Natural killer cell (primary cell): ENCODE measurements around the gene C5orf34. TPM values are rescaled to one million over a fixed set of nuclear protein-coding genes. Genes with fewer than 3 reads are reported as not detected.
"Not testable (repeated sequence)": the region's sequence is repeated elsewhere in the genome, so short reads cannot be mapped to it uniquely, and the experiment has no call there.

ENCODE experiments used
- ATAC-seq, 3 donors: fragments of 150-1000 bp in 2 of 3; fragments of 200-7000 bp in 1 of 3; cut with Tn5 transposase; 1 replicate in 1 of 3; 2 replicates in 2 of 3; pipeline ENCODE4 v1.10.0; 2021; ENCODE audit warnings: mild to moderate bottlenecking in 2 of 3, moderate library complexity in 2 of 3
- DNase-seq, 2 donors: peaks; one replicate each; pipeline versions ENCODE4 v3.0.0 to v3.0.0-alpha.2; 2013 to 2021; ENCODE audit warnings: mixed read lengths in 1 of 2
- H3K27ac ChIP-seq: one replicate; pipeline ENCODE4 v1.5.1; 2013; ENCODE audit warnings: mild to moderate bottlenecking, low read length
- H3K27me3 ChIP-seq: one replicate; pipeline ENCODE4 v1.6.1; 2013; ENCODE audit warnings: low read length; ENCODE audit not compliant: control insufficient read depth, insufficient read depth
- H3K36me3 ChIP-seq: one replicate; pipeline ENCODE4 v1.6.1; 2013; ENCODE audit warnings: low read length; ENCODE audit not compliant: control insufficient read depth, insufficient read depth
- H3K4me1 ChIP-seq: one replicate; pipeline ENCODE4 v1.6.1; 2013; ENCODE audit warnings: low read length; ENCODE audit not compliant: control insufficient read depth, insufficient read depth
- H3K4me3 ChIP-seq: one replicate; pipeline ENCODE4 v1.5.1; 2013; ENCODE audit warnings: low read length
- H3K9me3 ChIP-seq: one replicate; pipeline ENCODE4 v1.6.1; 2013; ENCODE audit warnings: low read length; ENCODE audit not compliant: control insufficient read depth, insufficient read depth
- H3K27ac Mint-ChIP-seq, 2 donors: one replicate each; pipeline ENCODE4 v1.8.0; 2022; ENCODE audit warnings: mild to moderate bottlenecking in 2 of 2, mixed read lengths in 2 of 2, moderate library complexity in 1 of 2
- H3K27me3 Mint-ChIP-seq, 2 donors: one replicate each; pipeline ENCODE4 v1.8.0; 2022; ENCODE audit warnings: low read depth in 2 of 2, mixed read lengths in 2 of 2
- H3K36me3 Mint-ChIP-seq: one replicate; pipeline ENCODE4 v1.8.0; 2022; ENCODE audit warnings: mixed read lengths
- H3K4me1 Mint-ChIP-seq, 2 donors: one replicate each; pipeline ENCODE4 v1.8.0; 2022; ENCODE audit warnings: mixed read lengths in 2 of 2
- H3K4me3 Mint-ChIP-seq: one replicate; pipeline ENCODE4 v1.8.0; 2022; ENCODE audit warnings: mild to moderate bottlenecking, moderate library complexity, mixed read lengths
- H3K9me3 Mint-ChIP-seq, 2 donors: one replicate each; pipeline ENCODE4 v1.8.0; 2022; ENCODE audit warnings: mixed read lengths in 2 of 2
- CTCF ChIP-seq: fragments of 200-600 bp; IDR thresholded peaks from one replicate; pipeline ENCODE4 v1.8.0; 2022; ENCODE audit warnings: antibody characterized with exemption
- WGBS: methylation state at CpG from one replicate; pipeline ENCODE4 v1.1.7; 2013; ENCODE audit warnings: missing lambda C conversion rate; ENCODE audit not compliant: insufficient coverage; 5-methylcytosine and 5-hydroxymethylcytosine counted together
- intact Hi-C: fragments of 100-400 bp; cut with micrococcal nuclease; formaldehyde crosslinking; loops from one replicate; pipeline ENCODE4 v1.14.2; 2022
- total RNA-seq, 4 donors: library from RNA; stranded (reverse); fragments of 120-200 nt in 1 of 4; gene quantifications; one replicate each; pipeline versions ENCODE4 v1.2.3 to v1.2.4, GENCODE V29; 2013 to 2022

Gene C5orf34
- total RNA-seq, 3 donors from 2014 or later (not counting 1 experiment from before 2014, with no cell fraction given) = 1.1 to 1.8 (median 1.3) TPM

- Histone ChIP-seq H3K4me1 (peaks cover 6% of the 10 kb centered on the region), H3K36me3 (peaks cover 43% of the 10 kb centered on the region)
- H3K27me3 Mint-ChIP-seq = no peaks in the 10 kb centered on the region
Observed at GRCh38 chr5:43551731-43552130, 36.8 kb upstream of the C5orf34 start.

GRCh38 chr5:43549272-43549671, 34.3 kb upstream of the C5orf34 start:
- H3K27ac Mint-ChIP-seq, intact Hi-C loops, H3K4me3 Mint-ChIP-seq, H3K9me3 Mint-ChIP-seq, H3K4me1 ChIP-seq, H3K4me3 ChIP-seq, H3K27me3 Mint-ChIP-seq, H3K9me3 ChIP-seq, H3K36me3 Mint-ChIP-seq, DNase-seq, ATAC-seq, H3K27me3 ChIP-seq, H3K27ac ChIP-seq: not testable (repeated sequence)
- peaks cover 11 to 18% of the 10 kb centered on the region in 2 donors for H3K4me1 Mint-ChIP-seq
- WGBS = 94% methylated on average over 8 of the region's 8 CpGs
- peaks cover 62% of the 10 kb centered on the region for H3K36me3 ChIP-seq

More at GRCh38 chr5:43551731-43552130, 36.8 kb upstream of the C5orf34 start:
- H3K4me3 ChIP-seq = no peak overlapping the region
- TF ChIP-seq CTCF = no peak
- Mint-ChIP-seq H3K4me1 (peaks cover 11 to 18% of the 10 kb centered on the region in 2 donors), H3K36me3 (no peaks in the 10 kb centered on the region), H3K9me3 (no peaks in the 10 kb centered on the region), H3K4me3 (no peak overlapping the region), H3K27ac (no peak overlapping the region)
- no peak for DNase-seq
- H3K9me3 ChIP-seq = no peaks in the 10 kb centered on the region
- no peaks in the 10 kb centered on the region for H3K27me3 ChIP-seq
- ATAC-seq = no peak
- WGBS = 73% methylated on average over 1 of the region's 2 CpGs
- H3K27ac ChIP-seq = no peak overlapping the region
- intact Hi-C loops = no loop called here

GRCh38 chr5:43548358-43548757, 33.4 kb upstream of the C5orf34 start:
- Mint-ChIP-seq H3K9me3 (no peaks in the 10 kb centered on the region), H3K27me3 (no peaks in the 10 kb centered on the region), H3K4me3 (no peak overlapping the region), H3K36me3 (no peaks in the 10 kb centered on the region), H3K27ac (no peak overlapping the region), H3K4me1 (peaks cover 11 to 22% of the 10 kb centered on the region in 2 donors)
- Histone ChIP-seq H3K36me3 (peaks cover 69% of the 10 kb centered on the region), H3K27me3 (no peaks in the 10 kb centered on the region), H3K9me3 (no peaks in the 10 kb centered on the region), H3K4me3 (no peak overlapping the region), H3K27ac (no peak overlapping the region), H3K4me1 (no peaks in the 10 kb centered on the region)
- ATAC-seq (no peak), DNase-seq (no peak)
- TF ChIP-seq CTCF = no peak
- intact Hi-C loops = no loop called here
- WGBS = 96% methylated on average over 5 of the region's 5 CpGs

GRCh38 chr5:43547532-43547931, 32.6 kb upstream of the C5orf34 start:
- 90% methylated on average over 2 of the region's 2 CpGs for WGBS
- peaks cover 67% of the 10 kb centered on the region for H3K36me3 ChIP-seq

More at GRCh38 chr5:43547532-43547931, 32.6 kb upstream of the C5orf34 start:
- no peaks in the 10 kb centered on the region for H3K36me3 Mint-ChIP-seq
- H3K4me3 Mint-ChIP-seq = no peak overlapping the region
- no peak overlapping the region for H3K27ac Mint-ChIP-seq
- DNase-seq (no peak), ATAC-seq (no peak)
- H3K9me3 ChIP-seq = no peaks in the 10 kb centered on the region
- no peaks in the 10 kb centered on the region for H3K4me1 ChIP-seq
- no peak overlapping the region for H3K27ac ChIP-seq
- no peaks in the 10 kb centered on the region for H3K27me3 Mint-ChIP-seq
- TF ChIP-seq CTCF = no peak
- no peaks in the 10 kb centered on the region for H3K9me3 Mint-ChIP-seq
- H3K4me1 Mint-ChIP-seq = peaks cover 11 to 27% of the 10 kb centered on the region in 2 donors
- H3K4me3 ChIP-seq = no peak overlapping the region
- intact Hi-C loops = no loop called here
- no peaks in the 10 kb centered on the region for H3K27me3 ChIP-seq
